GM10266 (cell line): ENCODE data around the gene SERPINI1.

Experiments
- DNase-seq: peaks from one replicate; pipeline ENCODE4 v3.0.0; 2012; ENCODE audit errors: extremely low spot score
- TF ChIP-seq, protein P1 (sequence below): IDR thresholded peaks from 2 replicates; pipeline ENCODE4 v1.5.1; 2012; ENCODE audit warnings: mild to moderate bottlenecking, low read depth; ENCODE audit not compliant: control insufficient read depth, insufficient read depth; ENCODE audit errors: missing control alignments

The SERPINI1 gene

GRCh38 chr3:167843886-167844285, 108.4 kb downstream of the SERPINI1 start:
- TF ChIP-seq, protein P1, sequence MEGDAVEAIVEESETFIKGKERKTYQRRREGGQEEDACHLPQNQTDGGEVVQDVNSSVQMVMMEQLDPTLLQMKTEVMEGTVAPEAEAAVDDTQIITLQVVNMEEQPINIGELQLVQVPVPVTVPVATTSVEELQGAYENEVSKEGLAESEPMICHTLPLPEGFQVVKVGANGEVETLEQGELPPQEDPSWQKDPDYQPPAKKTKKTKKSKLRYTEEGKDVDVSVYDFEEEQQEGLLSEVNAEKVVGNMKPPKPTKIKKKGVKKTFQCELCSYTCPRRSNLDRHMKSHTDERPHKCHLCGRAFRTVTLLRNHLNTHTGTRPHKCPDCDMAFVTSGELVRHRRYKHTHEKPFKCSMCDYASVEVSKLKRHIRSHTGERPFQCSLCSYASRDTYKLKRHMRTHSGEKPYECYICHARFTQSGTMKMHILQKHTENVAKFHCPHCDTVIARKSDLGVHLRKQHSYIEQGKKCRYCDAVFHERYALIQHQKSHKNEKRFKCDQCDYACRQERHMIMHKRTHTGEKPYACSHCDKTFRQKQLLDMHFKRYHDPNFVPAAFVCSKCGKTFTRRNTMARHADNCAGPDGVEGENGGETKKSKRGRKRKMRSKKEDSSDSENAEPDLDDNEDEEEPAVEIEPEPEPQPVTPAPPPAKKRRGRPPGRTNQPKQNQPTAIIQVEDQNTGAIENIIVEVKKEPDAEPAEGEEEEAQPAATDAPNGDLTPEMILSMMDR = no peak
- DNase-seq = no peak

DNA sequence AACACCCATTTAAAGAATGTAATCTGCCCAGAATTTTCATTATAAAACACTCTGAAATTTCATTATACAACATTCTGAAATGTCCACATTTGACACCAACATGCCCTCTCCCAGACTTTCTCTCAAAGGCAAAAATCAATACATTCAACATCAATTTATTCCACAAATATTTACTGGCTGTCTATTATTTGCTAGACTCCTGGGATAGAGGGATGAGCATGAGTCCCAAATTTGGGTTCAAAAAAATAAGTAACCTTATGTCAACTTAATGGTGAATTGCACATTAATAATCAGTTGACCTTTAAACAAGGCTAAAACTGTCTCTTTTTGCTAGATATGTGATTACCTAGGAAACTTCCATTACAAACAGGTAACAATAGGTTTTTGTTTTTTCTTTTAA, 109.0 kb downstream of the SERPINI1 start:
- DNase-seq = no peak

DNA sequence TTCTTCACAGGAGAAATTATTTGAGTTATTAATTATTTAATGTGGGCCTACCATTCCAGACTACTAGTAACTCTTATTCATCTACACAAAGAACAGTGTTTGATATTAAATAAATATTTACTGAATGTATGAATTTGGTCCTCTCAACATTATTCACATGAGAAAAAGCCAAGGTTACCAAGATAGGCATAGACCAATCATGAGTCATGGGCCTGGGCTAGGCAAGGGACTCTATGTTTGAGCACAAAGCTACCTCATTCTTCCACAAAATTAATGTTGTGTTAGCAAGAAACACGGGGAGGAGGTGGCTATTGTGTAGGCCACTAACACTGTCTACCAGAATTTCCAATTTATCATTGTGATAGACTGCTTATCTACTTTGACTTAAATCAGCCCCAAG, 115.7 kb downstream of the SERPINI1 start:
- no peak for DNase-seq
- TF ChIP-seq, protein P1 = no peak

More for the DNA sequence above, 109.0 kb downstream of the SERPINI1 start:
- TF ChIP-seq, protein P1 = no peak

GRCh38 chr3:167851749-167852148, 116.2 kb downstream of the SERPINI1 start:
- DNase-seq = no peak
- TF ChIP-seq, protein P1 = no peak

DNA sequence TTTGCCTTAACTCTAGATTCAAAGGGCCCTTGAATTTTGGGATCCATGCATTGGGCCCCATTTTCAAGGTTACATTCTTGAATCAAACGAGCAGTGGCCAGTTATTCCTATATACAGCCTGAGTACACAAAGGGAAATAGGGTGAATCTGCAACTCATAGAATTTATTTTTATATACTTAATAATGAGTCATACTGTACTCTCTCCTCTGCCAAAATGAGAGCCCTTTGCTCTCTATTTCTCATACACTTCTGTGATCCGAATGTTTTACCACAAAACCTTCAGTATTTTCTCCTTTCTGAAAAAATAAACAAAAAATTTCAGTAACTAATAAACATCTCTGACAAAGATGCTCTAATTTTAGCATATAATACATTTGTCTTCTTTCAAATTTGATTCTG, 116.7 kb downstream of the SERPINI1 start:
- TF ChIP-seq, protein P1 = no peak
- no peak for DNase-seq

DNA sequence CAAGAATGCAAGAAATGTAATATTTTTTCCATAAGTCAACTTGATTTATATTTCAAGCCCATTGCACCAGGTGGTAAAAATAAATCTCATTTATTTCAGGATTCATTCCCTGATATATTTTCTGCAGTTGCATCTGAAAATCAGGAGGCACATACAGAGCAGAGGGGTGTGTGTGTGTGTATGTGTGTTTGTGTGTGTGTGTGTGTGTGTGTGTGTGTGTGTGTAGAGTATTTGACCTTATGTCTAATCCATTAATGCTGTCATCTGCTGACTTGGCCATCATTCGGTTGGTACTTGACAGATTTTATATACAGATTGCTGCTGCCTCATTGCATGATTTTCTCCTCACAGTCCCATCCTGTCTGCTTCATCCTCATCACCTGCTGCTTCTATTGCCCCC, 118.5 kb downstream of the SERPINI1 start:
- DNase-seq = no peak
- TF ChIP-seq, protein P1 = no peak

- TF ChIP-seq, protein P1 = no peak
- no peak for DNase-seq
These were observed 119.3 kb downstream of the SERPINI1 start for GRCh38 chr3:167854846-167855245.

GRCh38 chr3:167855306-167855705, 119.8 kb downstream of the SERPINI1 start:
- no peak for DNase-seq
- TF ChIP-seq, protein P1 = no peak
